ENCODE results near the gene GHSR. TPM values are rescaled to one million over a fixed set of nuclear protein-coding genes. Genes with fewer than 3 reads are reported as not detected.

GHSR gene
- not detected in 2 replicates for polyA plus RNA-seq

GRCh38 chr3:172447611-172448579 is at the start of gene GHSR:
Gene GHSR (minus strand): TSS chr3:172448456. CDS start chr3:172448413, 43 bp downstream.

Other genes starting within 250 kb of the GHSR start
- gene TNFSF10, start 75.0 kb upstream of the GHSR start, polyA plus RNA-seq: 0.30 TPM in 1 of 2 replicates, not detected in the other